Measurements from ENCODE around the gene SWAP70.

Gene SWAP70

DNA sequence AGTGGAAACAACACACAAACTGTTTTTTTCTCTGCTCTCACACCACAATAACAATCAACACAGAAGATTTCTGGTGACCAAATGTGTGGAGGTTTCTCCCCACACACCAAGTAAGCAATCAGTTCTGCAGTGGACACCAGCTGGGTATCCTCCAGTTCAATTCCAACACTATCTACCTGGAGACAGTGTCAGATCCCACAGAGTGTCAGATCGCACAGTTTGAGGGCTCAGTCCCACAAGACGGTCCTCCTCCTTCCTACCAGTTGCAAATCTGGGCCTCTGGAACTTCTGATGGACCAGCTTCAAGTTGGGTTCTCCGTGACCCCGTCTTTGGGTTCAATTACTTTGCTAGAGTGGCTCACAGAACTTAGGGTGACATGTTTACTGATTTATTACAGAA is 9.0 kb downstream of the SWAP70 start:
- Histone ChIP-seq H3K27ac (no peak overlapping the region), H3K36me3 (replicated peaks) (no peaks in the 10 kb centered on the region), H3K27me3 (replicated peaks) (no peaks in the 10 kb centered on the region), H3K4me3 (ENCODE audit: low read depth, low read length) (no peak overlapping the region)
- no peak for DNase-seq
- in situ Hi-C loops (cut with HindIII; ENCODE audit: low pct_ligation_motif_present, low sequenced_read_pairs): no loop called here
- TF ChIP-seq, protein P1, sequence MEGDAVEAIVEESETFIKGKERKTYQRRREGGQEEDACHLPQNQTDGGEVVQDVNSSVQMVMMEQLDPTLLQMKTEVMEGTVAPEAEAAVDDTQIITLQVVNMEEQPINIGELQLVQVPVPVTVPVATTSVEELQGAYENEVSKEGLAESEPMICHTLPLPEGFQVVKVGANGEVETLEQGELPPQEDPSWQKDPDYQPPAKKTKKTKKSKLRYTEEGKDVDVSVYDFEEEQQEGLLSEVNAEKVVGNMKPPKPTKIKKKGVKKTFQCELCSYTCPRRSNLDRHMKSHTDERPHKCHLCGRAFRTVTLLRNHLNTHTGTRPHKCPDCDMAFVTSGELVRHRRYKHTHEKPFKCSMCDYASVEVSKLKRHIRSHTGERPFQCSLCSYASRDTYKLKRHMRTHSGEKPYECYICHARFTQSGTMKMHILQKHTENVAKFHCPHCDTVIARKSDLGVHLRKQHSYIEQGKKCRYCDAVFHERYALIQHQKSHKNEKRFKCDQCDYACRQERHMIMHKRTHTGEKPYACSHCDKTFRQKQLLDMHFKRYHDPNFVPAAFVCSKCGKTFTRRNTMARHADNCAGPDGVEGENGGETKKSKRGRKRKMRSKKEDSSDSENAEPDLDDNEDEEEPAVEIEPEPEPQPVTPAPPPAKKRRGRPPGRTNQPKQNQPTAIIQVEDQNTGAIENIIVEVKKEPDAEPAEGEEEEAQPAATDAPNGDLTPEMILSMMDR (IDR thresholded peaks at IDR 0.05; ENCODE audit: low read depth, low read length, missing control alignments): no peak

DNA sequence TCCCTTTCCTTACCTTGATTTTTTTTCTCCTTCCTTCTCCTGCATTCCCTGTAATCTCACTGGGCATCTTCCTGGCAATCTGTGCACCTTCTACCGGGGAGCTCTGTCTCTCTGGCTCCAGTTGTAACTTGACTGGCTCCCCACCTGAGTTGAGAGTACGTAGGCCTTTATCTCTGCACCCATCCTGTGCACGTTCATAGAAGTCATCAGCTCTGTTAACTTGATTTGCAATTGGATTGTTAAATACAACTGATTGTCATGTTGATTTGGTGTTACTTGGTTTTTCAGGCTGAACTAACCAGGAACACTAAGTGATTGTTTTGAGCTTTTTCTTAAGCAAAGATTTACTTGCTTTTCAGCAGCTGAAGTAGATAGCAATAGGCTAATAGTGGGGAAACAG is 11.8 kb downstream of the SWAP70 start:
- Histone ChIP-seq H3K4me3 (ENCODE audit: low read depth, low read length) (no peak overlapping the region), H3K27me3 (replicated peaks) (no peaks in the 10 kb centered on the region), H3K36me3 (replicated peaks) (no peaks in the 10 kb centered on the region), H3K27ac (no peak overlapping the region)
- no peak for DNase-seq
- in situ Hi-C loops (cut with HindIII; ENCODE audit: low pct_ligation_motif_present, low sequenced_read_pairs): no loop called here
- TF ChIP-seq, protein P1 (IDR thresholded peaks at IDR 0.05; ENCODE audit: low read depth, low read length, missing control alignments): no peak

DNA sequence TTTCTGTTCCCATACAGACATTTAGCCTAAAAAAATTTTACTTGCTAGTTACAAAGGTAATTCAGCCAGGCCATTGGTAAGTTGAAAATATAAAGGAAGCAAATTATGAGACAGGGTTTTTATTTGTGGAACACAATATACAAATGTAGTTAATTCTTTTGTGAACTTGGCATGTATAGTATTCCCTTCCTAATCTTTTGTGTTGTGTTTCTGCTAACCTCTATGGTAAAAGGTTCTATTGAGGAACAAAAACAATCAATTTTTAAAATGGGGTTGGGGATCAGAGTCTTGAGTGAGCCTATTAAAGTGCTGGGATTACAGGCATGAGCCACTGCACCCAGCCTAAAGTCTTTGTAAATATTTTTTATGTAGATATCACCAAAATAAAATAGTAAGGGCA is 14.1 kb downstream of the SWAP70 start:
- H3K36me3 ChIP-seq (replicated peaks): no peaks in the 10 kb centered on the region
- no peak for DNase-seq
- no peaks in the 10 kb centered on the region for H3K27me3 ChIP-seq (replicated peaks)
- H3K4me3 ChIP-seq (ENCODE audit: low read depth, low read length): no peak overlapping the region
- peak overlapping the region; percentile 65 for H3K27ac ChIP-seq
- in situ Hi-C loops (cut with HindIII; ENCODE audit: low pct_ligation_motif_present, low sequenced_read_pairs): no loop called here
- TF ChIP-seq, protein P1 (IDR thresholded peaks at IDR 0.05; ENCODE audit: low read depth, low read length, missing control alignments): no peak

DNA sequence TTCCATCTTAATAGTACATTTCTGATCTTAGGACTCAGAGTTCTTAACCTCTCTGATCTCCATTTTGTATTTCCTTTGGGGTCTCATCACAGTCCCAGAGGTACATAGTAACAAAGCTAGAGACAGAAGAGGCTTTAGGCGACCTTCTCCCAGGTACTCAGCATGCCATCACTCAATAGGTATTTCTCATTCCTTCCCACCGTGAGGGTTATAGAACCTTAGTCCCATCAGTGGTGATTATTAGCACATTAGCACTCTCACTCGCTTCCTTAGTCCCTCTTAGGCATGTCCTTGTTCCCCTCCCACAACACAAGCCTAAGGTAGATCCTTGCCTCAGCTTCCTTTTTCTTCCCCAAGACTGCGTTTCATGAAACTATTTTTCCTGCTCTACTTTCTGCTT is 14.7 kb downstream of the SWAP70 start:
- no peak overlapping the region for H3K4me3 ChIP-seq (ENCODE audit: low read depth, low read length)
- H3K27ac ChIP-seq: no peak overlapping the region
- no peaks in the 10 kb centered on the region for H3K36me3 ChIP-seq (replicated peaks)
- TF ChIP-seq, protein P1 (IDR thresholded peaks at IDR 0.05; ENCODE audit: low read depth, low read length, missing control alignments): no peak
- DNase-seq: no peak
- in situ Hi-C loops (cut with HindIII; ENCODE audit: low pct_ligation_motif_present, low sequenced_read_pairs): no loop called here
- no peaks in the 10 kb centered on the region for H3K27me3 ChIP-seq (replicated peaks)

DNA sequence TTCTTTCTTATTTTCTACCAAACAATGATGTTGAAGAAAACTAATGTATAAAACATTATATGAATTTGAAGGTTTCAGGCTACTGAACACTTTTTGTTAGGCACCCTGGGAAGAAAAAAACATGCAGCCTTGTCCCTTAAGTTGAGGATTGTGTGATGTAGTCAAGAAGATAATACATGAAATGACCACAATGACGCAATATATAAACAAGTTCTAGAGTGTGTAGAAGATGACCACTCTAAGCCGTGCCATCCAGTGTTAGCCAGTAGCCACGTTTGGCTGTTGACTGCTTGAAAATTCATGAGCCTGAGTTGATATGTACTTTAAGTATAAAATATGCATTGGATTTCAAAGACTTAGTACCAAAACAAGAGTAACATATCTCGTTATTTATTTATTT is 16.2 kb downstream of the SWAP70 start:
- in situ Hi-C loops (cut with HindIII; ENCODE audit: low pct_ligation_motif_present, low sequenced_read_pairs): no loop called here
- TF ChIP-seq, protein P1 (IDR thresholded peaks at IDR 0.05; ENCODE audit: low read depth, low read length, missing control alignments): no peak
- Histone ChIP-seq H3K27me3 (replicated peaks) (no peaks in the 10 kb centered on the region), H3K4me3 (ENCODE audit: low read depth, low read length) (no peak overlapping the region), H3K27ac (no peak overlapping the region), H3K36me3 (replicated peaks) (no peaks in the 10 kb centered on the region)
- peak; percentile 11 for DNase-seq

DNA sequence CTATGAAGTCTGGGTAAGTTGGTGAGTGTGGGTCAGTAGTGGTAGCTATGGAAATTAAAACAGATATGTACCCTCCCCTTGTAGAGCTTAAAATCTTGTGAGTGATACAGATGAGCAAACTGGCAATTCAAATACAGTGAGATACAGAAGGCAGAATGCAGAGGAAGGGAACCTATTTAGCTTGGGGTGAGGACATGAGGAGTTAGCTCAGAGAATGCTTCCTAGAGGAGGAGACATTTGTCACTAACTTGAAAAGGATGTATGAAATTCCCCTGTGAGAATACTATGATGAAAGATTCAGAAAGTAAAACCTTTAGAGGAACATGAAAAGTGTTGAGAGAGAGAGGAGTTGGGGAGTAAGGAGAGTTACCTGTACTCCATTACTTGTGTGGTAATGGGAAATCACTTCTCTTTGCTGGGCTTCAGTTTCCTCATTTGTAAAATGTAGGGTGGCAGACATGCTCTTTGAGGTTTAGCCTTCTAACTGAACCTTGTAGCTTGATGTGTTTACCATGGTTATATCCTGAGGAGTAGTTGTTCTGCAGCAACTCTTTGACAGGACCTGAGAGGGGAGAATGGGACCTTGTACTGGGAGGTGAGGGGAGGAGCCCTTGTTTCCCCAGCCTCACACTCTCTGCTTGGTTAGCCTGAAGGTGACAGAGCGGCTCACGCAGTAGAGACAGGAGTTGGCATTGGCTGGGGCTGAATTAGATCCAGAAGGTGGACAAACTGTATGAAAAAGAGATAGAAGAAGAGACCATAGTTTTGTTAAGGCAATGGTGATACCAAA is 17.9 kb downstream of the SWAP70 start:
- no peak for DNase-seq
- TF ChIP-seq, protein P1 (IDR thresholded peaks at IDR 0.05; ENCODE audit: low read depth, low read length, missing control alignments): no peak
- no peaks in the 10 kb centered on the region for H3K36me3 ChIP-seq (replicated peaks)
- H3K4me3 ChIP-seq (ENCODE audit: low read depth, low read length): no peak overlapping the region
- in situ Hi-C loops (cut with HindIII; ENCODE audit: low pct_ligation_motif_present, low sequenced_read_pairs): no loop called here
- no peak overlapping the region for H3K27ac ChIP-seq
- no peaks in the 10 kb centered on the region for H3K27me3 ChIP-seq (replicated peaks)
